Measurements from ENCODE around the gene SH2D2A.

GRCh38 chr1:156859523-156860112, 43.0 kb upstream of the SH2D2A start:
- no peak for TF ChIP-seq CTCF (IDR thresholded peaks at IDR 0.05)
- no peak for TF ChIP-seq POLR2A (IDR thresholded peaks at IDR 0.05)
